GM03348 (cell line): Measurements from ENCODE around the gene GPC6.

Experiments used
- DNase-seq: peaks from one replicate; pipeline ENCODE4 v3.0.0; 2012; ENCODE audit warnings: low spot score

The GPC6 gene

GRCh38 chr13:94351292-94351990 is 1124.8 kb downstream of the GPC6 start:
- peak; percentile 67 for DNase-seq

GRCh38 chr13:94352057-94352456 is 1125.5 kb downstream of the GPC6 start:
- peak; percentile 10 for DNase-seq

GRCh38 chr13:94353167-94353710 is 1126.6 kb downstream of the GPC6 start:
- DNase-seq: no peak

GRCh38 chr13:94359875-94360274 is 1133.3 kb downstream of the GPC6 start:
- DNase-seq: no peak

GRCh38 chr13:94362411-94362909 is 1135.9 kb downstream of the GPC6 start:
- DNase-seq: peak; percentile 86

GRCh38 chr13:94366677-94367076 is 1140.1 kb downstream of the GPC6 start:
- DNase-seq: no peak

- no peak for DNase-seq
These were observed 1143.4 kb downstream of the GPC6 start for GRCh38 chr13:94369972-94370436.

- no peak for DNase-seq
These were observed 1145.2 kb downstream of the GPC6 start for GRCh38 chr13:94371855-94372254.

- no peak for DNase-seq
These were observed 1155.9 kb downstream of the GPC6 start for GRCh38 chr13:94382517-94382916.

- no peak for DNase-seq
These were observed 1156.4 kb downstream of the GPC6 start for GRCh38 chr13:94382960-94383359.

GRCh38 chr13:94384231-94384905 is 1157.8 kb downstream of the GPC6 start:
- no peak for DNase-seq

GRCh38 chr13:94387047-94387446 is 1160.4 kb downstream of the GPC6 start:
- DNase-seq: no peak

- DNase-seq: no peak
These were observed 1163.2 kb downstream of the GPC6 start for GRCh38 chr13:94389604-94390351.

- DNase-seq: peak; percentile 44
These were observed 1164.3 kb downstream of the GPC6 start for GRCh38 chr13:94390881-94391280.

GRCh38 chr13:94394723-94395122 is 1168.1 kb downstream of the GPC6 start:
- DNase-seq: no peak

GRCh38 chr13:94395860-94396259 is 1169.3 kb downstream of the GPC6 start:
- no peak for DNase-seq

- DNase-seq: no peak
These were observed 1173.2 kb downstream of the GPC6 start for GRCh38 chr13:94399812-94400211.

GRCh38 chr13:94400874-94401273 is 1174.3 kb downstream of the GPC6 start:
- no peak for DNase-seq

- no peak for DNase-seq
These were observed 1181.9 kb downstream of the GPC6 start for GRCh38 chr13:94408314-94409036.

- DNase-seq: no peak
These were observed 1185.1 kb downstream of the GPC6 start for GRCh38 chr13:94411747-94412146.

- no peak for DNase-seq
These were observed 1186.4 kb downstream of the GPC6 start for GRCh38 chr13:94412870-94413597.
